Measurements from ENCODE around the gene ERCC3.

- no peak for TF ChIP-seq ATF3 (CRISPR knock-in tag; conservative IDR thresholded peaks at IDR 0.05)
- no peak for TF ChIP-seq SP1 (CRISPR knock-in tag; conservative IDR thresholded peaks at IDR 0.05)
- no peak for TF ChIP-seq ETV6 (CRISPR knock-in tag; IDR thresholded peaks at IDR 0.05)
- TF ChIP-seq MYBL2 (CRISPR knock-in tag; IDR thresholded peaks at IDR 0.05) = no peak
- no peak for TF ChIP-seq CTCF (IDR thresholded peaks at IDR 0.05)
- TF ChIP-seq NR2C2 (CRISPR knock-in tag; IDR thresholded peaks at IDR 0.05) = no peak
- no peak for TF ChIP-seq HMGXB4 (CRISPR knock-in tag; IDR thresholded peaks at IDR 0.05)
- TF ChIP-seq ZNF232 (CRISPR knock-in tag; IDR thresholded peaks at IDR 0.05) = no peak
Measured at GRCh38 chr2:127256381-127256780, 37.6 kb downstream of the ERCC3 start.
